HG02885 (cell line): ENCODE results near the gene PRLR.
A peak's percentile ranks its signal among the peaks of the same experiment; 100 is the strongest.
"Not testable (repeated sequence)": the region's sequence is repeated elsewhere in the genome, so short reads cannot be mapped to it uniquely, and the experiment has no call there.

ENCODE experiments used
- ATAC-seq: cut with Tn5 transposase; IDR thresholded peaks from one replicate; pipeline ENCODE4 v1.9.1; 2021; ENCODE audit warnings: mild to moderate bottlenecking; ENCODE audit not compliant: unreplicated experiment, poor library complexity

Gene PRLR

GRCh38 chr5:35230038-35230611 lies at the start of gene PRLR:
Gene PRLR (minus strand): TSS chr5:35230487. CDS start chr5:35089620, 140,867 bp downstream.
- ATAC-seq, result peak; percentile 20

- ATAC-seq, result no peak
These were observed 44.7 kb upstream of the PRLR start for GRCh38 chr5:35274839-35275509.

GRCh38 chr5:35269006-35269405 lies 38.7 kb upstream of the PRLR start:
- ATAC-seq, result no peak

GRCh38 chr5:35266276-35266675 lies 36.0 kb upstream of the PRLR start:
- ATAC-seq, result no peak

- no peak for ATAC-seq
These were observed 34.2 kb upstream of the PRLR start for GRCh38 chr5:35264509-35264908.

GRCh38 chr5:35263266-35263877 lies 33.1 kb upstream of the PRLR start:
- no peak for ATAC-seq

- no peak for ATAC-seq
These were observed 23.3 kb upstream of the PRLR start for GRCh38 chr5:35253582-35253981.

GRCh38 chr5:35252963-35253362 lies 22.7 kb upstream of the PRLR start:
- ATAC-seq, result no peak

- ATAC-seq, result no peak
These were observed 18.8 kb upstream of the PRLR start for GRCh38 chr5:35248843-35249780.

GRCh38 chr5:35247648-35248034 lies 17.4 kb upstream of the PRLR start:
- ATAC-seq, result no peak

- ATAC-seq, result no peak
These were observed 16.8 kb upstream of the PRLR start for GRCh38 chr5:35246900-35247647.

- ATAC-seq, result no peak
These were observed 16.1 kb upstream of the PRLR start for GRCh38 chr5:35246411-35246810.

GRCh38 chr5:35245371-35245770 lies 15.1 kb upstream of the PRLR start:
- ATAC-seq, result not testable (repeated sequence)

GRCh38 chr5:35244171-35244570 lies 13.9 kb upstream of the PRLR start:
- no peak for ATAC-seq

GRCh38 chr5:35242702-35243258 lies 12.5 kb upstream of the PRLR start:
- no peak for ATAC-seq

- no peak for ATAC-seq
These were observed 10.6 kb upstream of the PRLR start for GRCh38 chr5:35240892-35241291.

- ATAC-seq, result no peak
These were observed 9.8 kb upstream of the PRLR start for GRCh38 chr5:35239911-35240610.

GRCh38 chr5:35239476-35239875 lies 9.2 kb upstream of the PRLR start:
- ATAC-seq, result no peak
